Gastroesophageal sphincter (tissue), 3 donors: ENCODE data around the gene MARF1.
"Not testable (repeated sequence)": the region's sequence is repeated elsewhere in the genome, so short reads cannot be mapped to it uniquely, and the experiment has no call there.

Experiments used
- EP300 ChIP-seq: sonication (generic); formaldehyde crosslinking; IDR thresholded peaks from one replicate; pipeline ENCODE4 v1.6.1; 2017; ENCODE audit warnings: antibody characterized with exemption, mild to moderate bottlenecking
- POLR2A ChIP-seq, 2 donors: fragments of 450-650 bp; IDR thresholded peaks; one replicate each; pipeline ENCODE4 v1.6.1; 2017; ENCODE audit warnings: antibody characterized with exemption in 2 of 2, mild to moderate bottlenecking in 2 of 2, moderate library complexity in 1 of 2
- TF ChIP-seq, protein P1 (sequence below), 4 experiments: fragments of 200-600 bp in 2 of 4; fragments of 450-650 bp in 2 of 4; sonication (generic) in 1 of 4; IDR thresholded peaks; one replicate each; pipeline ENCODE4 v1.5.1; 2017 to 2019; ENCODE audit warnings: antibody characterized with exemption in 4 of 4, mild to moderate bottlenecking in 2 of 4, moderate library complexity in 2 of 4

DNA sequence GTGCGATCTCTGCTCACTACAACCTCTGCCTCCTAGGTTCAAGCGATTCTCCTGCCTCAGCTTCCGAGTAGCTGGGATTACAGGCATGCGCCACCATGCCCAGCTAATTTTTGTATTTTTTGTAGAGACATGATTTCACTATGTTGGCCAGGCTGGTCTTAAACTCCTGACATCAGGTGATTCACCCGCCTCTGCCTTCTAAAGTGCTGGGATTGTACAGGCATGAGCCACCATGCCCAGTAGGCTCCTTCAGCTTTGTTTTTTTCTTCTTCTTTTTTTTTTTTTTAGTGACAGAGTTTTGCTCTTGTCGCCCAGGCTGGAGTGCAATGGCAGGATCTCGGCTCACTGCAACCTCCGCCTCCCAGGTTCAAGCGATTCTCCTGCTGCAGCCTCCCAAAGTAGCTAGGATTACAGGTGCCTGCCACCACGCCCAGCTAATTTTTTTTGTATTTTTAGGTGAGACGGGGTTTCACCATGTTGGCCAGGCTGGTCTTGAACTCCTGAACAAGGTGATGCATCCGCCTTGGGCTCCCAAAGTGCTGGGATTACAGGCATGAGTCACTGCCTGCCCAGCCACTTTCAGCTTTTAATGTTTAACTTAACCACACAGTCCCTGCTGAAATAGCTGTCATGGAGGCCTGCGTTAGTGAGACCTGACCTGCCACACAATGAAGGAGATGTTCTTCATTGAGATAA is 95.7 kb downstream of the MARF1 start:
- TF ChIP-seq, protein P1, sequence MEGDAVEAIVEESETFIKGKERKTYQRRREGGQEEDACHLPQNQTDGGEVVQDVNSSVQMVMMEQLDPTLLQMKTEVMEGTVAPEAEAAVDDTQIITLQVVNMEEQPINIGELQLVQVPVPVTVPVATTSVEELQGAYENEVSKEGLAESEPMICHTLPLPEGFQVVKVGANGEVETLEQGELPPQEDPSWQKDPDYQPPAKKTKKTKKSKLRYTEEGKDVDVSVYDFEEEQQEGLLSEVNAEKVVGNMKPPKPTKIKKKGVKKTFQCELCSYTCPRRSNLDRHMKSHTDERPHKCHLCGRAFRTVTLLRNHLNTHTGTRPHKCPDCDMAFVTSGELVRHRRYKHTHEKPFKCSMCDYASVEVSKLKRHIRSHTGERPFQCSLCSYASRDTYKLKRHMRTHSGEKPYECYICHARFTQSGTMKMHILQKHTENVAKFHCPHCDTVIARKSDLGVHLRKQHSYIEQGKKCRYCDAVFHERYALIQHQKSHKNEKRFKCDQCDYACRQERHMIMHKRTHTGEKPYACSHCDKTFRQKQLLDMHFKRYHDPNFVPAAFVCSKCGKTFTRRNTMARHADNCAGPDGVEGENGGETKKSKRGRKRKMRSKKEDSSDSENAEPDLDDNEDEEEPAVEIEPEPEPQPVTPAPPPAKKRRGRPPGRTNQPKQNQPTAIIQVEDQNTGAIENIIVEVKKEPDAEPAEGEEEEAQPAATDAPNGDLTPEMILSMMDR (IDR thresholded peaks at IDR 0.05), result not testable (repeated sequence)
- not testable (repeated sequence) for TF ChIP-seq EP300; POLR2A (IDR thresholded peaks at IDR 0.05)
